ENCODE results near the gene ZNF598.
"Not testable (repeated sequence)": the region's sequence is repeated elsewhere in the genome, so short reads cannot be mapped to it uniquely, and the experiment has no call there.

Gene ZNF598

GRCh38 chr16:1974157-1975070, 35.2 kb downstream of the ZNF598 start:
- DNase-seq, result no peak

DNA sequence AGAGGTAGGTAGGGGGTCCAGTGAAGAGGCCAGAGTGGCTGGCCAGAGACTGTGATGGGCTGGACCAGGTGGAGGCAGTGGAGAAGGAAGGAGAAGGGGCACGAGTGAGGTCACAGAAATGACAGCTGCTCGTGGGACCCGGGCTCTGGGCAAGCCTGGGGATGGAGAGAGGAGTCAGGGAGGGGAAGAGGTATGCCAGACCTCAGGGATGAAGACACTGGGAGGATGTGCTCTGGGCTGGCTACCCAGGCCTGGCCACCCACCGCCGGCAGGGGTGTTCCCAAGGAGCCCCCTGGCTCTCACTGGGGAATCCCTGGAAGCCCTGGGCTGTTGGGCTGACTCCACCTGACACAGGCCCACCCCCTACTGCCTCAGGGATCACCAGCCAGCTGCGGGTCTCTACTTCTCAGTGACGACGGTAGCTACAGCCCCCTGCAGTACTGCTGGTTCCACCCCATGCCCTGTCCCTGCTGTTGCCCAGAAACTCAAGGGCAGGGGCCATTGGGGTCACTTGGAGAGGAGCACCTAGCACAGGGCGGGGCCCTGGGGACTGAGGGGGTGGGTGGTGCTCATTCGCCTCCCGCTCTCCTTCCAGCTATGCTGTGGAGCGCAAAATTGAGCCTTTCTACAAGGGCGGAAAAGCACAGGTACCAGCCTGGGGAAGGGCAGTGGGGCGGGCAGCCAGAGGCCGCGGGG, 36.0 kb downstream of the ZNF598 start:
- no peak for DNase-seq

DNA sequence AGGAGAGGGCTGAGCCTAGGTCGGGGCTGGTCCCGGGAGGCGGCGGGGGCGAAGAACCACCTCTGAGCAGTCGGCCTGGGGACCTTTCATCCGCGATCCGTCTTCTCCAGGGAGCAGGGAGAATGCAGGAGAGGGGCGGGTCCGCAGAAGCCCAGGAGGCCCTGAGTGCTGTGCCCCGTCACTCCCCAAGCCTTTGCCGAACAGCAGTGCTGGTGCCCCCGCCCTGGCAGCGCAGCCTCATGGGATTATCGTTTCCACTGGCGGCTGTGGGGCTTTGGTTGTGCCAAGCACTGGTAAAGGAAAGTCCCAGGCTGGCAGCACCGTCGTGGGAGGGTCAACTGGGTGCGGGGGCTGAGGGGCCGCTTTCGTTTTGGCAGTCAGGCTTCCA, 37.1 kb downstream of the ZNF598 start:
- DNase-seq, result no peak

DNA sequence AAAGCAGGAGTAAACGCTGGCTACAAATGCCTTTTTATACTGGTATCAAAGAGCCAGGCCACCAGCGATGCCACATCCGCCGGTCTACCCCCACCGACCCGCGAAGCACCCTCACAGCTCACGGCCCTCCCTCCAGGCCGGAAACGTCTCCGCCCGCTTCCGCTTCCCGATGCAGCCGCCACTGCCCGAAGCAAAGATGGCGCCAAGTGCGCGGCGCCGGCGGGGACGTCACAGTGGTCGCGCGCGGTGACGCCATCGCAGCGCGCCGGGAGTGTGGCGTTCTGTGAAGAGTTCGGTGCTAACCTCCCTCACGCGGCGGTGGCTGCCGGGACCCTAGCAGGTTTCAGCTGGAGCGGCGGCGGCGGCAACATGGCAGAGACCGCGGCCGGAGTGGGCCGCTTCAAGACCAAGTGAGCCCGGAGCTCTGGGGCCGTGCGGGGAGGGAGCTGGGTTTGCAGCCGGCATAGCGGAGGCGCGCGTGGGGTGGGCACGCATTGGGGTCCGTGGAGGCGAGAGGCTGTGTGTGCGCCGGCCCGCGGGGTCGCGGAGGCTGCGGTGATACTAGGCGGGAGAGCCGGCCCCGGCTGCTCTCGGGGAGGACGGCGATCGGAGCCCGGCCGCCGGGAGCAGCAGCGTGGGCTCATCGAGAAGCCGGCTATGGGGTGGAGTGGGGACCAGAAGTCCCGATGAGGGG, 37.7 kb downstream of the ZNF598 start, which contains the start of gene TBL3:
TBL3 (plus strand) TSS at position 258 of the 694 bp plus-strand sequence; CDS start at position 370, 112 bp downstream.
- DNase-seq, result peak; percentile 95

GRCh38 chr16:1968146-1968953, 41.3 kb downstream of the ZNF598 start:
- no peak for DNase-seq

DNA sequence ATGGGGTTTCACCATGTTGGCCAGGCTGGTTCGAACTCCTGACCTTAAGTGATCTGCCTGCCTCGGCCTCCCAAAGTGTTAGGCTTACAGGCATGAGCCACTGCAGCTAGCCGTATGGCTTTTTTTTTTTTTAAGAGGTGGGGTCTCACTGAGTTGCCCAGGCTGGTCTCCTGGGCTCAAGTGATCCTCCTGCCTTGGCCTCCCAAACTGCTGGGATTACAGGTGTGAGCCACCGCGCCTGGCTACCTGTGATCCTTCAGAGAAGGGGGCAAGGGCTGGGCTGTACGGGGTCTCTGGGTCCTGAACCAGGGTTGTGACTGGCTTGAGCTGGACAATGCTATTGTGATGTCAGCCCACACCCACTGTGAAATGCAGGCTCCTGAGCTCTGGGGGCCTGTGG, 43.2 kb downstream of the ZNF598 start, which contains the start of gene RNF151:
RNF151 (plus strand) TSS at position 397 of the 400 bp plus-strand sequence. CDS start 26 bp downstream, outside the sequence.
- DNase-seq, result no peak

DNA sequence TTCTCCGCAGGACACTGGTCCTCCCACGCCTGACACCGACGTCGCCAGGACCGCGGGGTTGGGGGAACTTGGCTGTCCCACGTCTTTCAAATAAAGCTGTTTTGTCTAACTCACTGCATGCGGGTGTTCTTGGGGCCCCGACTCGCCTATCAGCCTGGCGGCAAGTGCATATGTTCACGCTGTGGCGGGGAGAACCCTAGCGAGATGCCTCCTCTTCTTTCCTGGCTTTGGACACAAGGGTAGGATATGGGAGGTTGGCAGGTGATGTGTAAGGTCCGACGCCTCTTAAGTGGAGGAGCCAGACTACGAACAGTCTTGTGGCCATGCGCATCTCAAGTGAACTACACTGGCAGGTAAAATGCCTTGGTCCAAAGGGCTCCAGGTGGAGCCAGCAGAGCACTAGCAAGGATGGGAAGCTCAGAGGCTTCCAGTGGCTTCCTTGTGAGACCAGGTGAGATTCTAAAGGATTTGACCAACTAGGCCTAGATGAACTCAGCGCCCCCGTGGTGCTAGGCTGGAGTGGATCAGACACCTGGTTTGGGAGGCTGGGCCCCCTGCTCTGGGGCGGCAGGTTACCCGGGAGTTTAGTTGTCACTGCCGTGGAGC, 44.1 kb downstream of the ZNF598 start:
- no peak for DNase-seq

DNA sequence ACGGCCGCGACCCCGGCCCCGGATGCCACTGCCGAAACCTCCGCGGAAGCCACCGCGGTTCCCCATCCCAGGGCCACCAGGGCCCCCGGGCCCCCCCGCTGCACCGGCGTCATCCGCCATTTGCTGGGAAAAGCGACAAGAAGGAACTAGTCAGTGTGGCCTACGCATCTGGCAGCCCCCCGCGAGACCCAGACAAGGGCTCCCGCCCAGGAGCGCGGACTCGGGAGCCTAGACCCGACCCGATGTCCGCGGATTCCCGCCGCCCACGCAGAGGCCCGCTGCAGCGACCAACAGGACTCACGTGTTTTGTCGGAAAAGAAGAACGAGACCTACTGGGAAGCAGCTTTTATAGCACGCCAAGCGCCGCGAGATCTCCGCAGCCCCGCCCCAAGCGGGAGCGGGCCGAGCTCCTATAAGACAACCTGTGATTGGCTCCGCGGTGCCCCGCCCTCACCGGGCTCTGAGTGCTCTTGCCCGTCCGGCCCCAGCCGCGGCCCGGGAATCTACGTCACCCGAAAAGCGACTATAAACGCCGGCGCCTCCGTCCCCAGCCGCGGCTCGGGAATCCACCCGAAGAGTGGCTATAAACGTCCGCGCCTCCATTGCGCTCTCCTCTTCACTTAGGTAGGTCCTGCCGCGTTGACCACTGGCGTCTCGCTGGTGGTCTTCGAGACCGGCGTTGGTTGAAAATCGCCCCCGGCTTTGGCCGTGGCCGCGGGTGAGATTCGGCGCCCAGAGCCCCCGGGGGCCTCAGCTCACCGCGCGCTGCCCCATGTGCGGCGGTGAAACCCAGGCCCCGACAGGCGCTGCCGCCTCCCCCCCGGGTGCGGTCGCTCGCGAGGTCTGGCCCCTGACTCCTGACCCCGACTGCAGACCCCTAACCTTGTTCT, 44.9 kb downstream of the ZNF598 start, which contains the start of gene RPS2:
RPS2 (minus strand) TSS at position 321 of the 890 bp plus-strand sequence; CDS start at position 120, 201 bp downstream.
- peak; percentile 99 for DNase-seq

- DNase-seq, result no peak
These were observed 45.7 kb downstream of the ZNF598 start for GRCh38 chr16:1963806-1964505.

DNA sequence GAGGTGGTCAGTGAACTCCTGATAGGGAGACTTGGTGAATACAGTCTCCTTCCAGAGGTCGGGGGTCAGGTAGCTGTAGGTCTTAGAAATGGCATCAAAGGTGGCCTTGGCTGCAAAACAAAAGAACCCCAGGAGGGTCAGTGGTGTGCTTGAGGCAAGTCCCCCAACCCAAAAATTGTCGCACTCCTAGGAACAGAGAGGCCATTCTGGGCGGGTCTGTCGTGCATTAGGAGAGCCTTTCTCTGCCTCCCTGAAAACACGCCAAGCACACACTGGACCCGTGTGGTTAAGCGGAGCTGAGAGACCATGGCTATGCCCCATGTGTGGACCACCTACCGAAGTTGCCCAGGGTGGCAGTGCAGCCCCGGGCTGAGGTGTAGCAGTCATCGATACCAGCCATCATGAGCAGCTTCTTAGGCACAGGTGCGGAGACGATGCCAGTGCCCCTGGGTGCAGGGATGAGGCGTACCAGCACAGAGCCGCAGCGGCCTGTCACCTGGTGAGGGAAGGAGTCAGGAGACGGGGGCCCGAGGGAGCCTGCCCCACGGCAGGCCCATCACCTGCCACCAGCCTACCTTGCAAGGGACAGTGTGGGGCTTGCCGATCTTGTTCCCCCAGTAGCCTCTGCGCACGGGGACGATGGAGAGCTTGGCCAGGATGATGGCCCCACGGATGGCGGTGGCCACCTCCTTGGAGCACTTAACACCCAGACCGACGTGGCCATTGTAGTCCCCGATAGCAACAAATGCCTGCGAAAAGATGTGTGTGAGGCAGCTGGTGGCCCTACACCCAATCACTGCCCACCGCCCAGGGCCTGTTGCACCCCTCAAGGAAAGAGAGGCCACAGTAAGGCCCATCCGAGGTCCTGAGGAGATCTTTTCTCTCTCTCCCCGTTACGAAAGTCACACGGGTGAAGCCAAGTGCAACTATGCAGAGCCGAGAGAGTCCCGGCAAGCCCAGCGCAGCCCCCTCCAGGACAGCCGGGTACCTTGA, 47.2 kb downstream of the ZNF598 start:
- DNase-seq, result not testable (repeated sequence)

GRCh38 chr16:1961651-1962067, 48.0 kb downstream of the ZNF598 start:
- DNase-seq, result no peak

DNA sequence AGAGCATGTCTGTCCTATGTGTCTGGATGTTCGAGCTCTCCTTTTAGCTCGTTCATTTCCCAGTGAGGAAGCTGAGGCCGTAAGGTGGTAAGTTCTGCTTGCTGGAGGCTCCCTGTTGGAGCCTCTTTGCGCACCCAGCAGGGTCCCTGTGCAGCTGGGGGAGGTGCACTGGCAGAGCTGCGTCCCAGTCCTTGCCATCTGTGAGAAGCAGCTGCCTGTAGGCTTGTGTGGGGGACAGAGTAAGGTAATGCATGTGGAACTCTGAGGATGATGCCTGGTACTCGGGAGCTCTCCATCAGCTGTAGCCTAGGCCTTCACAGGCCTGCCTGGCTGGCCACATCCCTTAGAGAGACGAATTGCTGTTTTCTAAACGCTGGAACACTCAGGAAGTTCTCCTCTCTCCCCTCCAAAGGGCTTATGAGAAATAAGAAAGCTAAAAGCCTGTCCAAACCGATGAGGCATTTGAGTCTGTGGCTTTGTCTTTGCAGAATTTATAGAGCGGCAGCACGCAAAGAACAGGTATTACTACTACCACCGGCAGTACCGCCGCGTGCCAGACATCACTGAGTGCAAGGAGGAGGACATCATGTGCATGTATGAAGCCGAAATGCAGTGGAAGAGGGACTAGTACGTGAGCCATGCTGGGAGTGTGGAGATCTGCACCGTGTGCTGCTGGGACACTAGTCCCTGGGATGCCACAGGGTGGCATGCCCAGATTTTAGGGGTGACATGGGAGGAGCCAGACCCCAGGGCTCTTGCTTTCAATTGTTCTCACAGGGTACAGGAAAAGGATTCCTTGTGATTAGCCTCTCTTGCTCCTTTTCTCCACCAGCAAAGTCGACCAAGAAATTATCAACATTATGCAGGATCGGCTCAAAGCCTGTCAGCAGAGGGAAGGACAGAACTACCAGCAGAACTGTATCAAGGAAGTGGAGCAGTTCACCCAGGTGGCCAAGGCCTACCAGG, 48.7 kb downstream of the ZNF598 start:
- no peak for DNase-seq

GRCh38 chr16:1959269-1960039, 50.2 kb downstream of the ZNF598 start, which contains the start of gene NDUFB10:
TSS of gene NDUFB10 (plus strand) at chr16:1959538. CDS start at chr16:1959625, 87 bp downstream.
- DNase-seq, result peak; percentile 93

DNA sequence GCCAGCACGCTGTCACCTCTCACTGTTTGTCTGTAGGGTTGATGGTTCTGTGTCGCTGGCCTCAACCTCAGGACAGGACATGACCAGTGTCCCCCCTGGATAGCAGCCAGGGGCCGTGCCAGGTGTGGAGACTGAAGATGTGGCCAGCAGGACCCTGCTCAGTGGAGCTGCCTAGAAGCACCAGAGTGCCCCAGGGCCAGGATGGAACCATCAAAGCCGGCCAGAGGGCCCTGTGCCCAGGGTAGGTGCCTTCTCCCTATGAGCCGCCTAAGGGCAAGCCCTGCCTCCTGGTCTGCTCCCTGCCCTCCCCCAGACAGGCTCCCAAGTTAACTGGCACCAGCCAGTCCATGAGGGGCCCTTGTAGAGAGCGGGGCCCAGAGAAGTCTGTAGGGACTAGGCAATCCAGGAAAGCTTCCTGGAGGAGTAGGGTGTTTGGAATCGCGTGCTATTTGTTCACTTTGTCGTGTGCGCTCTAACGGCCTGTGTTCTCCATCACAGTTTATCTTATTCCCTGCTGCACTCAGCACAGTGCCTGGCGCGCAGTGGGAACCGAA, 50.8 kb downstream of the ZNF598 start:
- no peak for DNase-seq

GRCh38 chr16:1958143-1958491, 51.5 kb downstream of the ZNF598 start:
- DNase-seq, result not testable (repeated sequence)

Measured in midbrain (tissue), 1 donor.